HCT116 (cell line): ENCODE data around the gene SHROOM3.

ENCODE experiments used
- CTCF ChIP-seq, 3 experiments: fragments of 200-600 bp in 1 of 3; sonication (generic) in 1 of 3; IDR thresholded peaks in 2 of 3; conservative IDR thresholded peaks in 1 of 3; 2 replicates each; pipeline ENCODE4 v1.5.1; 2012 to 2017; ENCODE audit warnings: low read depth in 2 of 3, low read length in 2 of 3, antibody characterized with exemption in 1 of 3, borderline replicate concordance in 1 of 3, control low read depth in 1 of 3, mild to moderate bottlenecking in 1 of 3, mixed read lengths in 1 of 3, mixed run types in 1 of 3, moderate library complexity in 1 of 3; ENCODE audit not compliant: insufficient read depth in 1 of 3
- EZH2phosphoT487 ChIP-seq: fragments of 200-600 bp; IDR thresholded peaks from 2 replicates; pipeline ENCODE4 v1.6.1; 2018; ENCODE audit warnings: antibody characterized with exemption, borderline replicate concordance
- ZBTB33 ChIP-seq: IDR thresholded peaks from 2 replicates; pipeline ENCODE4 v1.6.1; 2011; ENCODE audit warnings: mild to moderate bottlenecking, low read length, moderate library complexity; ENCODE audit not compliant: insufficient replicate concordance; ENCODE audit errors: extremely low read depth

- TF ChIP-seq ZBTB33 (no peak), EZH2phosphoT487 (no peak), CTCF (IDR thresholded peaks at IDR 0.05 in 2 of 3, conservative IDR thresholded peaks at IDR 0.05 in 1 of 3; ENCODE audit: borderline replicate concordance in 1 of 3, insufficient read depth in 1 of 3, low read depth in 2 of 3, low read length in 2 of 3) (no peak)
Measured at GRCh38 chr4:76801621-76802235, 366.7 kb downstream of the SHROOM3 start.
